ENCODE measurements around the gene CCL4.
"Not testable (repeated sequence)": the region's sequence is repeated elsewhere in the genome, so short reads cannot be mapped to it uniquely, and the experiment has no call there.

CCL4 gene

GRCh38 chr17:36103401-36103975 lies at the start of gene CCL4:
TSS of gene CCL4 (plus strand) at chr17:36103827. CDS start at chr17:36103906, 79 bp downstream.
- not testable (repeated sequence) for FAIRE-seq; DNase-seq (ENCODE audit: insufficient read length, low spot score)

- DNase-seq (ENCODE audit: insufficient read length, low spot score) (no peak), FAIRE-seq (no peak)
Observed at GRCh38 chr17:36055171-36055570, 48.5 kb upstream of the CCL4 start.

- FAIRE-seq (no peak), DNase-seq (ENCODE audit: insufficient read length, low spot score) (no peak)
Observed at GRCh38 chr17:36055921-36056520, 47.6 kb upstream of the CCL4 start.

GRCh38 chr17:36057911-36058310 lies 45.7 kb upstream of the CCL4 start:
- DNase-seq (ENCODE audit: insufficient read length, low spot score) (no peak), FAIRE-seq (no peak)

- no peak for FAIRE-seq
- DNase-seq (ENCODE audit: insufficient read length, low spot score) = no peak
Observed at GRCh38 chr17:36059406-36059805, 44.2 kb upstream of the CCL4 start.

GRCh38 chr17:36060816-36061215 lies 42.8 kb upstream of the CCL4 start:
- FAIRE-seq (no peak), DNase-seq (ENCODE audit: insufficient read length, low spot score) (no peak)

- DNase-seq (ENCODE audit: insufficient read length, low spot score) (no peak), FAIRE-seq (no peak)
Observed at GRCh38 chr17:36063786-36064541, 39.7 kb upstream of the CCL4 start, which contains the start of gene CCL18. TSS of gene CCL18 (plus strand) at chr17:36064272. CDS start at chr17:36064343, 71 bp downstream.

- no peak for FAIRE-seq
- no peak for DNase-seq (ENCODE audit: insufficient read length, low spot score)
Observed at GRCh38 chr17:36066365-36066985, 37.2 kb upstream of the CCL4 start.

GRCh38 chr17:36068524-36068923 lies 35.1 kb upstream of the CCL4 start:
- DNase-seq (ENCODE audit: insufficient read length, low spot score) = no peak
- no peak for FAIRE-seq

GRCh38 chr17:36069136-36069535 lies 34.5 kb upstream of the CCL4 start:
- DNase-seq (ENCODE audit: insufficient read length, low spot score) = no peak
- FAIRE-seq = no peak

GRCh38 chr17:36070427-36070826 lies 33.2 kb upstream of the CCL4 start:
- DNase-seq (ENCODE audit: insufficient read length, low spot score) = no peak
- FAIRE-seq = no peak

GRCh38 chr17:36071751-36072150 lies 31.9 kb upstream of the CCL4 start:
- FAIRE-seq = no peak
- DNase-seq (ENCODE audit: insufficient read length, low spot score) = no peak

- no peak for FAIRE-seq
Observed at GRCh38 chr17:36072431-36073121, 31.1 kb upstream of the CCL4 start.

GRCh38 chr17:36074365-36074764 lies 29.3 kb upstream of the CCL4 start:
- DNase-seq (ENCODE audit: insufficient read length, low spot score) (no peak), FAIRE-seq (no peak)

More at GRCh38 chr17:36072431-36073121, 31.1 kb upstream of the CCL4 start:
- DNase-seq (ENCODE audit: insufficient read length, low spot score) = peak; percentile 43

- not testable (repeated sequence) for FAIRE-seq
Observed at GRCh38 chr17:36081681-36082471, 21.8 kb upstream of the CCL4 start.

GRCh38 chr17:36082482-36083120 lies 21.0 kb upstream of the CCL4 start:
- peak; percentile 21 for DNase-seq (ENCODE audit: insufficient read length, low spot score)
- not testable (repeated sequence) for FAIRE-seq

More at GRCh38 chr17:36081681-36082471, 21.8 kb upstream of the CCL4 start:
- peak; percentile 24 for DNase-seq (ENCODE audit: insufficient read length, low spot score)

- not testable (repeated sequence) for DNase-seq (ENCODE audit: insufficient read length, low spot score); FAIRE-seq
Observed at GRCh38 chr17:36083691-36084090, 19.9 kb upstream of the CCL4 start.

- no peak for DNase-seq (ENCODE audit: insufficient read length, low spot score)
- FAIRE-seq = no peak
Observed at GRCh38 chr17:36085765-36086164, 17.9 kb upstream of the CCL4 start.

- DNase-seq (ENCODE audit: insufficient read length, low spot score) = no peak
- FAIRE-seq = no peak
Observed at GRCh38 chr17:36086791-36087190, 16.8 kb upstream of the CCL4 start.
